ENCODE results near the gene DSCAM.

DNA sequence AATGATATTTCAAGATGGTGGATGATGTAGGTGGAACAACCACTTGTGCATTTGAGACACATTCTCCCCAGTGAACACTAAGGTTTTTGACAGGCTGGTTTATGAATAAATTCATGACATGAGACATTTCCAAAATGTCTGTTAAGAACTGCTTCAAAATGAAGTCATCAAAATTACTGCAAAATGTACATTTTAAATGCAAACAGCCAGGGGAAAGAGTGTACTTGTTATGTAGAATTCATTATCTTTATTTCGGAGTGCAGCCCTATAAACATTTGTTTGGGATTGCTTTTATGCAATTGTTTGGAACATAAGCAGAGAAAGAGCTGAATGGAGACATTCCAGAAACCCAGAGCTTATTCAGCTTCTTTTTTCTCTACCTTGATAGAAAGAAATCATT is 49.5 kb downstream of the DSCAM start:
- no peak for TF ChIP-seq POLR2A (IDR thresholded peaks at IDR 0.05; ENCODE audit: low read depth, low read length)
- TF ChIP-seq TAF1 (IDR thresholded peaks at IDR 0.05; ENCODE audit: borderline replicate concordance, low read depth, low read length), result no peak
- TF ChIP-seq POLR2AphosphoS5 (IDR thresholded peaks at IDR 0.05; ENCODE audit: low read depth, low read length), result no peak
